Left ventricle myocardium inferior (tissue), 1 donor: ENCODE measurements around the gene UCMA. TPM values are rescaled to one million over a fixed set of nuclear protein-coding genes. Genes with fewer than 3 reads are reported as not detected.

ENCODE experiments used
- DNase-seq: peaks from one replicate; pipeline ENCODE4 v3.0.0-alpha.2; 2020
- H3K27ac ChIP-seq: fragments of 200-600 bp; replicated peaks from 2 replicates; pipeline ENCODE4 v1.8.0; 2021
- H3K27me3 ChIP-seq: fragments of 200-600 bp; 2 replicates; pipeline ENCODE4 v1.8.0; 2021; ENCODE audit warnings: low read depth
- H3K36me3 ChIP-seq: fragments of 200-600 bp; 2 replicates; pipeline ENCODE4 v1.8.0; 2021
- H3K4me1 ChIP-seq: fragments of 200-600 bp; 2 replicates; pipeline ENCODE4 v1.8.0; 2021
- H3K4me3 ChIP-seq: fragments of 200-600 bp; 2 replicates; pipeline ENCODE4 v1.8.0; 2021; ENCODE audit warnings: mild to moderate bottlenecking, moderate library complexity
- H3K9me3 ChIP-seq: fragments of 200-600 bp; replicated peaks from 2 replicates; pipeline ENCODE4 v1.8.0; 2021
- intact Hi-C: fragments of 100-400 bp; cut with micrococcal nuclease; formaldehyde crosslinking; loops from one replicate; pipeline ENCODE4 v1.11.0; 2022
- total RNA-seq: library from RNA; stranded (reverse); fragmentation: NEBNext Ultra II Directional; extraction: Animal tissue kit (Norgen Biotek cat#: 25700); gene quantifications from one replicate; pipeline ENCODE4 v1.2.1, GENCODE V29; 2021
- TF ChIP-seq, protein P1 (sequence below): fragments of 200-600 bp; IDR thresholded peaks from 2 replicates; pipeline ENCODE4 v1.8.0; 2021; ENCODE audit warnings: antibody characterized with exemption, mild to moderate bottlenecking, borderline replicate concordance
- donor health status: DM: no; HTN: yes; CAD: no; lungs with severe emphysema.

UCMA gene
- total RNA-seq, 1 donor from 2014 or later, result not detected

DNA sequence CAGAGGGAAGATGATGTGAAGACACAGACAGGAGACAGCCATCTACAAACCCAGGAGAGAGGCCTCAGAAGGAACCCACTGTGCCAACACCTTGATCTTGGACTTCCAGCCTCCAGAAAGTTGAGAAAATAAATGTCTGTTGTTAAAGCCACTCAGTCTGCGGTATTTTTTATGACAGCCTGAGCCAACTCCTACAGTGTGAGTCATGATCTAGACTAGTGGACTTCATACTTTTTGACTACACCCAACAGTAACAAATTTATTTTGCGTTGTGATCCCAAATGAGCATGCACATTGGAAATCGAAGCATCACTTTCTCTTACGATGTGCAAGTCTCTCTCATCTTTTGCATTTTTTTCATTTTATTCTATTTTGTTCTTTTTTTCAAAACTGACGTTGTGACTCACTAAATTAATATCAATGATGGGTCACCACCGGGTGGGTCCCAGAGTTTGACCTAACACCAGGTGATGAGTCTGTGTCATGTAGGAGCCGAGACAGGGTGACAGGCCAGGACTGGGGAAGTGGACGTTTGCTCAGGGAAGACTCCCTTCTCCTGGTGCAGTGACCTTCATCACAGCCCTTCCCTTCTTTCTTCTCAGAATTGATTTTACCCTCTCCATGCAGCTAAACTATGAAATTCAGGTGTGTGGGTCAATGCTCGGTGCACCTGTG is 36.8 kb upstream of the UCMA start:
- intact Hi-C loops, result no loop called here
- peaks cover 12% of the 10 kb centered on the region for H3K4me1 ChIP-seq

DNA sequence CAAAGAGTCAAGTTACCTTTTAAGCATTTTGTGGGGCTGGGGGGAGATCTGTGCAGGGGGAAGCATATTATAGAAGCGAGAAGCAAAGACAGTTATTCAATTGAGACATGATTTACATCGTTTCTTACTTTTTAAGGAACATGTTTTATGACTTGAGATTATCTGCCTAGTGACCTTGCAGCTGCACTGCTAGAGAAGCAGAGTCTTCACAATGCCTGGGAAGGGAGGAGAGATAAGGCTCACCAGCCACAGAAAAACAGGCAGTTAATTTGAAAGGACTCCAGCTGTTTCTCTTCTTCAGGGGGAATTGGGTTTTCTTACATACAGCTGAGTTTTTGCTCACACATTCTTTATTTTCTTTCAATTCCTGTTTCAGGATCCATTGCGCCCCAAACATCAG is 34.7 kb upstream of the UCMA start:
- Histone ChIP-seq H3K4me3 (no peak overlapping the region), H3K36me3 (no peaks in the 10 kb centered on the region), H3K4me1 (peaks cover 12% of the 10 kb centered on the region), H3K27me3 (peaks cover 12% of the 10 kb centered on the region), H3K9me3 (no peaks in the 10 kb centered on the region), H3K27ac (no peak overlapping the region)
- DNase-seq, result no peak
- intact Hi-C loops, result no loop called here
- TF ChIP-seq, protein P1, sequence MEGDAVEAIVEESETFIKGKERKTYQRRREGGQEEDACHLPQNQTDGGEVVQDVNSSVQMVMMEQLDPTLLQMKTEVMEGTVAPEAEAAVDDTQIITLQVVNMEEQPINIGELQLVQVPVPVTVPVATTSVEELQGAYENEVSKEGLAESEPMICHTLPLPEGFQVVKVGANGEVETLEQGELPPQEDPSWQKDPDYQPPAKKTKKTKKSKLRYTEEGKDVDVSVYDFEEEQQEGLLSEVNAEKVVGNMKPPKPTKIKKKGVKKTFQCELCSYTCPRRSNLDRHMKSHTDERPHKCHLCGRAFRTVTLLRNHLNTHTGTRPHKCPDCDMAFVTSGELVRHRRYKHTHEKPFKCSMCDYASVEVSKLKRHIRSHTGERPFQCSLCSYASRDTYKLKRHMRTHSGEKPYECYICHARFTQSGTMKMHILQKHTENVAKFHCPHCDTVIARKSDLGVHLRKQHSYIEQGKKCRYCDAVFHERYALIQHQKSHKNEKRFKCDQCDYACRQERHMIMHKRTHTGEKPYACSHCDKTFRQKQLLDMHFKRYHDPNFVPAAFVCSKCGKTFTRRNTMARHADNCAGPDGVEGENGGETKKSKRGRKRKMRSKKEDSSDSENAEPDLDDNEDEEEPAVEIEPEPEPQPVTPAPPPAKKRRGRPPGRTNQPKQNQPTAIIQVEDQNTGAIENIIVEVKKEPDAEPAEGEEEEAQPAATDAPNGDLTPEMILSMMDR, result no peak

More for the DNA sequence above, 36.8 kb upstream of the UCMA start:
- no peak for DNase-seq
- TF ChIP-seq, protein P1, result no peak
- Histone ChIP-seq H3K9me3 (no peaks in the 10 kb centered on the region), H3K27ac (peak overlapping the region; percentile 51), H3K36me3 (no peaks in the 10 kb centered on the region), H3K27me3 (peaks cover 6% of the 10 kb centered on the region), H3K4me3 (no peak overlapping the region)

DNA sequence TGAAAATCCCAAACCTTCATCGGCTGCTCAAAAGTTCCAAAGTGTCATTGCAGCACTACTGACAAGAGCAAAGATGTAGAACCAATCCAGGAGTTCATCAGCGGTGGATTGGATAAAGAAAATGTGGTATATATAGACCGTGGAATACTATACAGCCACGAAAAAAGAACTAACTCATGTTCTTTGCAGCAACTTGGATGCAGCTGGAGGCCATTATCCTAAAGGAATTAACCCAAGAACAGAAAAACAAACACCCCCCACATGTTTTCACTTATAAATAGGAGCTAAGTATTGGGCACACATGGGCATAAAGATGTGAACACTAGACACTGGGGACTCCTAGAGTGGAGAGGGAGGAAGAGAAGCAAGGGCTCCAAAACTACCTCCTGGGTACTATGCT is 34.1 kb upstream of the UCMA start:
- Histone ChIP-seq H3K4me1 (peaks cover 12% of the 10 kb centered on the region), H3K9me3 (no peaks in the 10 kb centered on the region), H3K27me3 (peaks cover 18% of the 10 kb centered on the region), H3K4me3 (no peak overlapping the region), H3K27ac (no peak overlapping the region), H3K36me3 (no peaks in the 10 kb centered on the region)
- intact Hi-C loops, result no loop called here
- DNase-seq, result no peak
- TF ChIP-seq, protein P1, result no peak

DNA sequence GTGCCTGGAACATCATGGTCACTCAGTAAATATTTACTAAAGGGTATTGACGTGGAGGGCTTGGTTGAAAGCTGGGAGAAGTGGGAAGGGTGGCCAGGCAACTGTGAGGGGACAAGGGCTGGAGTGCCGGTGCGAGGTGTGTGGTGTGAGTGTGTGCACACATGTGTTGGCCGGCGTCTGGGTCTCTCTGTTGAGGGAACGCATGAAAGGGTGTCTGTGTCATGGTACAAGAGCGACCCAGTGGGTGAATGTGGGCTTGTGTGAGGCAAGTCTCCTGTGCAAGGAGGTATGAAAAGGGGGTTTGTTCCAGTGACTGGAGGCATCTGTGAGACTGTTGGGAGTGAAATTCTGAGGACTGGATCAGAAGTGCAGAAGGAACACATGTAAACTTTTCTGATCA is 29.4 kb upstream of the UCMA start:
- Histone ChIP-seq H3K4me1 (no peaks in the 10 kb centered on the region), H3K27me3 (peaks cover 21% of the 10 kb centered on the region), H3K9me3 (no peaks in the 10 kb centered on the region), H3K4me3 (no peak overlapping the region), H3K27ac (no peak overlapping the region), H3K36me3 (no peaks in the 10 kb centered on the region)
- intact Hi-C loops, result no loop called here
- DNase-seq, result no peak
- TF ChIP-seq, protein P1, result no peak

DNA sequence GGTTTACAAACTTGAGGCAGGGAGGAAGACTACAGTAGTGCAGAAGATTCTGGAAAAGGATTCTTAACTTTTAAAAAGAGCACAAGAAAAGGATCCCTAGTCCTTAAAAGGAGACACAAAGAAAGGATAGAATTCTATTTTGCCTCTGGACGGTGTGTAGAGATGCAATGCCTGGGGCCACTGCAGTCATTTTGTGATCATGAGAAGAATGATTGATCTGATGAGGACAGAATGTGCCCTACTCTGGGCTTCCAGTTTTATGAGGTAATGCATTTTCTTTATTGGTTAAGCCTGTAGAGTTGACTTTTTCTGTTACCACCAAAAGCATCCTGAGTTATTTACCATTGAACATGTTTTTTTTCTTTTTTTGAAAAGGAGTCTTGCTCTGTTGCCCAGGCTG is 28.3 kb upstream of the UCMA start:
- H3K4me3 ChIP-seq, result no peak overlapping the region
- H3K9me3 ChIP-seq, result no peaks in the 10 kb centered on the region
- no peak for DNase-seq
- TF ChIP-seq, protein P1, result no peak
- H3K4me1 ChIP-seq, result no peaks in the 10 kb centered on the region
- intact Hi-C loops, result no loop called here
- no peaks in the 10 kb centered on the region for H3K36me3 ChIP-seq
- H3K27ac ChIP-seq, result no peak overlapping the region
- H3K27me3 ChIP-seq, result peaks cover 21% of the 10 kb centered on the region
